Measurements from ENCODE around the gene AJUBA.

- TF ChIP-seq POLR2A (IDR thresholded peaks at IDR 0.05; ENCODE audit: low read length) (no peak), GATA1 (IDR thresholded peaks at IDR 0.05; ENCODE audit: low read depth, low read length) (no peak)
Observed at GRCh38 chr14:23015618-23016017, 33.3 kb upstream of the AJUBA start.

Measured in erythroblast (primary cell).